CD4-positive, alpha-beta T cell treated with Interleukin-6 at 100 ng/mL for 8 hours (primary cell): ENCODE results near the gene IL1RN.
A peak's percentile ranks its signal among the peaks of the same experiment; 100 is the strongest.

Source experiments
- DNase-seq: peaks from one replicate; pipeline ENCODE4 v3.0.0-alpha.2; 2020; ENCODE audit warnings: mixed read lengths, low spot score

The IL1RN gene

DNA sequence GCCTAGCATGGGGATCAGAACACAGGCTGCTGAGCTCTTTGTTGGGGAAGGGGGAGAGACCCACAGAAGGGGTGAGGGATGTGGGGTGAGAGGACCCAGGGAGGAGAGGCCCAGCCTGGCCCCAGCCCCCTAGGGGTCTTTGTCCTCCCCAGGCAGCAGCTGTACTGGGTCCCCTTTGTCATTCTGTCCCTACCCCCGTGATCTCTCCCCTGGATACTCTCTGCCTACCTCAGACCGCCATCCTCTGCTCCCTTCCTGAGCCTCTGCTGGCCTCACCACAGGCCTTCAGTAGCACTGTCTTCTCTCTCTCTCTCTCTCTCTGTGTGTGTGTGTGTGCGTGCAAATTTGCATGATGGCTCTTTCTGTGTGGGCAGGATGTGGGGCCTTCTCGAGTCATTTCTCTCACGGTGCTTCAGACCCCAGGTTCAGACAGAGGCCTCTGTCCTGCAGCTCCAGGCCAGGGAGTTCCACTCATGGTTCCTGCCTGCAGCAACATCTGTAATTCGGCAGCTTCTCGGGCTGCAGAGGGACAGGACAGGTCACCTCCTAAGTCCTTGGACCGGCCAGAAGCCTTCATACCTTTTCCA is 47.7 kb downstream of the IL1RN start:
- DNase-seq = peak; percentile 84

DNA sequence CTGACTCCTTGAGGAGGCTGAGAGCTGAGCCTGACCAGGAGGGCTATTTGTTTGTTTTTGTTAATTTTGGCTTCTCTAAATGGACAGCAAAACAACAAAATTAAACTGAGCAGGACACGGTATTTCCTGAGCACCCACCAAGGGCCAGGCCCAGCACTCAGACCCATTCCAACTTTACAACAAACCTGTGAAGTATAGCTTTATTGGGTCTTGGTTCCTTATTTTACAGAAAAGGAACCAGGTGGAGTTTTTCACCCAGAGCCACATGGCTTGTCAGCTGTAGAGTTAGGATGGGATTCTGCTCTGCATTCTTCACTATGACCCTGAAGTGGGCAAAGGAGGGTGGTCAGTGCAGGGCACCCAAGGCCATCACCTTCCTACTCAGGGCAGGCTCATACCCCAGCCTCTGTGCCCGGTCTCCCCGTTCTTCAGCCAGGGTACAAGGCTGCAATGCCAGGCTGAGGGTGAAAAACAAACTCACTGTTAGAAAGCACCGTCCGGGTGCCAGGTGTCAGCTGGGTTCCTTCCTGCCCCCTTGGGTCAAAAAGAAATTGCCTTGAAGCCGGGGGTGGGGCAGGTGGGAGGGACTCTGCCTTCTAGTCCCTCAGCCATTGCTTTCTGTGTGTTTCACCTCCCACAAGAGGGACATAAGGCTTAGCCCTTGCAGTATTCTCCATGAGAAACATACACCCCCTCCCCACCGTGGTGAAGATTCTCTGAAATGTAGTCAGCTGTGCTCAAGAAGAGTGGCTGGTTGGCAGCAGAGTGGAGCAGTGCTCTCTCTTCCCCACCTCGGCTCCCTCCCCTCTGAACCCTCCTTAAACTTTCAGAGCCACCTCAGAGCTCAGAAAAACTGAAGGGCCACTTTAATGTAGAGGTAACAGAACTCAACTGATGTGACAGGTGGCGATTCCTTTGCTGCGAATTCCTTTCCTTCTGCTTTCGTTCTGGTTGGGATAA is 48.6 kb downstream of the IL1RN start:
- DNase-seq = peak; percentile 45

DNA sequence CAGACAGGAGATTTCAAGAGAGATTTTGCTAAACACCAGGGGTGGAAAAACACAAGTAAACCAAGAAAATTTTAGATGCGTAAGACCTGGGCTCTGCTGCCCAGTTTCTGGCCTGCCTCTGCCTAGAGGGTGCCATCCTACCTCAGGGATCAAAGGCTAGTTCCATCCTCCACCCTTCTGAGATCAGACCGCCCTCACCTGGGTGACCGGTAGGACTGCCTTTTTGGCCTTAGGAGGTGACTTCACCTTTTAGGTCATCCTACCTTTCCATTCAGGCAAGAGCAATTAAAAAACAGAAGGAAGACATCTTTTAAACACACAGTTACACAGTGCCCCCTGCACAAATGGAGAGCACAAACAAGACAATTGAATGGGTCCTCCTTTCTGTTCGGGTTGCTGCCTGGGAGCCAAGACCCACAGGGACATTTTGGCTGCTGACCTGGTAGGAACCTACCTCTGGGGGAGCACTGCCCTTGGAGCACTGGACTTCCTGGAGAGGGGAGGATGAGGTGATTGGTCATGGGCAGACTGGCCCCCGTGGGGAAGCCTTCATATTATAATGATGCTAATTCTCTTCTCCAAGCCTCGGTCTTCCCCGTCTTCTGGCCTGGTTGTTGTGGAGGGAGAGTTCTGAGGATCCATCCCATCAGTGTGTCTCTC is 49.4 kb downstream of the IL1RN start:
- no peak for DNase-seq

DNA sequence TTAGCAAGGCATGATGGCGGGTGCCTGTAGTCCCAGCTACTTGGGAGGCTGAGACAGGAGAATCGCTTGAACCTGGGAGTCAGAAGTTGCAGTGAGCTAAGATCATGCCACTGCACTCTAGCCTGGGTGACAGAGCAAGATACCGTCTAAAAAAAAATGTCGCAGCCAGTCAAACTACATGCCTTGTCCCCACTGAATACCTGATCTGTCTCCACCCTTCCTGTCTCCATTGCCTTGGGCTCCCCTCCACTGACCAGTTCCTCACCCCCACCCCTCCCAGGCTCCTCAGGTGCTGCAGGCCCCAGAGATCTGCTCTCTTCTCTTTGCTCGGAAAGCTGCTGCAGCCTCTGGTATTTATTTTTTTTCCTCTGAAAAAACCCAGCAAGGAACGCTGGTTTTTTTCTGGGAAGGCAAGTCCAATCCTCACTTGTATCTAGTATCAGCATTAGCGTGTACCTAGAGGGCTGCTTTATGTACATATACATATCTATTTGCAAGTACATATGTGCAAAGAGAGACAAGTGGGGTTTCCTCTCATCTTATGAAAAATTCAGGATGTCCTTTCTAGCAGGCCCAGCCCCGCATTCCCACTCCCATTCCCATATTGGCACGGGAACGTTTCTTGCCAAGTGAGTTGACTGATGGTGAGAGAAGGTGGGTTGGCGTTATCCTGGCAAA is 50.8 kb downstream of the IL1RN start:
- DNase-seq = no peak

DNA sequence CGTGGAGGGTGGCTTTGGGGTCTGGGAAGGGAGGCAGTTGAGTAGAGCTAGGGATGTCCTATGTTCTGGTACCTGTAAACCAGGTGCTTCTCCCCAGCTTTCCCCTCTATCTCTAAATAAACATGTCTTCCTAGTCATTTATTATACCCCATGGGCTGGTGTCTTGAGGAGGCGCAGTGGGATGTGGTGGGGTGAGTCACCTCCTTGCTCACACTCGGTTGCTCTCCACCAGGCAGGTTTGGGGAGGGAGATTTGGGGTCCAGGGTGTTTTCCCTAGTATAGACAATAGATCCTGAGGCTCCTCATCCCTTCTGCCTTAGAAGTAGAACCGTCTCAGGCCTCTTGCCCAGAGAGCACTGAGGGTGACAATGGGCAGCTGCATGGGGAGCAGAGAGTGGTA is 51.5 kb downstream of the IL1RN start:
- DNase-seq = peak; percentile 35

DNA sequence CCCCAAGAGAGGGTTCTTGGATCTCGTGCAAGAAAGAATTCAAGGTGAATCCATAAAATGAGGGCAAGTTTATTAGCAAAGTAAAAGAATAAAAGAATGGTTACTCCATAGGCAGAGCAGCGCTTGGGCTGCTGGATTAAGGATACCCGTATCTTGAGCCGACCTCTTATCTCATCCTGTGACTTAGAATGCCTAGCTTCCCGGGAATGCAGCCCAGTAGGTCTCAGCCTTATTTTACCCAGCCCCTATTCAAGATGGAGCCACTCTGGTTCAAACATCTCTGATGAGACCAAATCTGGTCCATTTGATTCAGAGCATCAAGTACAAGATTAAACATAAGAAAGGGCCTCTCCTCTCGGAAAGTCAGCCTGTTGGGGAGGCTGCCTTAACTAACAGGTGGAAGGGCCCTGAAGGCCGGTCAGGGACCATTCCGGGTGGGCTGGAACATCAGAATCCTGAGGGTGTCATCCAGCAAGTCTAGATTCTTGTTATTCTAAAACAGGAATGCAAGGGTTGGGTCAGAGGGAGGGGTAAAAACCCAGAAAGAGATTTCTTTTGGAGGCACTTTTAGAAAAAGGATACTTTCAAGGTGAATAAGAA is 52.1 kb downstream of the IL1RN start:
- no peak for DNase-seq

DNA sequence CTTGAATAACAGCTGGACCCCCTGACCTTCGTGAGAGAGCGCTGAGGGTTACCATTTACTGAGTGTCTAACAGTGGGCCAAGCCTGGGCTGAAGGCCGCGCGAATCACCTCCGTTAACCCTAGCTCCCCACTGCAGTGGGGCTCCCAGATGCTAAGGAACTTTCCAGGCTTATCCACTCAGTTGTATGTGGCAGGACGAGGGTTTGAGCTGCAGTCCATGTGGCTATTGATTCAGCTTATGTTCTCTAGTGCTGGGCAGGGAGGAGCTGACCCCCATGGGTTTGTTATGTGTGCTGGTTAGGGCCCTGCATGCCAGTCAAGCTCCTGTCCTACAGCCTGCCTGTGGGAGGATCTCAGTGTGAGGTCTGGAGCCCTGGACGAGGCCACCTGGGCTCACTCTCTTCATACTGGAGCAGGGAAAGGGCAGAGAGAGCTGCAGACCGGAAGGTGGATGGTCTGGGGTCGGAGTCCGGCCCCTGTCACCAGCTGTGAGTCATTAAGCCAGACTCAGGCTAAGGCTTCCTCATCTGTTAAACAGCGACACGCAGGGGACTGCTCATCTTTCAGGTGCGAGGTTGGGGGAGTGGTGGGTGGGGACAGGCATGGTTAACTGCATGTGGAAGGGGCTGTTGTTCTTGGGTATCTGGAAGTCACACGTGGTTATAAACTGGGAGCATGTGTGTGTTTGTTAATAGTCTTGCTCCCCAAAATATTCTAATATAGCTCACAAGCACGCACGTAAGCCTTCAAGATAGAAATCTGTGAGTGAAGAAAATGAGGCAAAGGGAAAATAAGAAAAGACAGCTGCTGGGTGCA is 52.9 kb downstream of the IL1RN start:
- DNase-seq = no peak

DNA sequence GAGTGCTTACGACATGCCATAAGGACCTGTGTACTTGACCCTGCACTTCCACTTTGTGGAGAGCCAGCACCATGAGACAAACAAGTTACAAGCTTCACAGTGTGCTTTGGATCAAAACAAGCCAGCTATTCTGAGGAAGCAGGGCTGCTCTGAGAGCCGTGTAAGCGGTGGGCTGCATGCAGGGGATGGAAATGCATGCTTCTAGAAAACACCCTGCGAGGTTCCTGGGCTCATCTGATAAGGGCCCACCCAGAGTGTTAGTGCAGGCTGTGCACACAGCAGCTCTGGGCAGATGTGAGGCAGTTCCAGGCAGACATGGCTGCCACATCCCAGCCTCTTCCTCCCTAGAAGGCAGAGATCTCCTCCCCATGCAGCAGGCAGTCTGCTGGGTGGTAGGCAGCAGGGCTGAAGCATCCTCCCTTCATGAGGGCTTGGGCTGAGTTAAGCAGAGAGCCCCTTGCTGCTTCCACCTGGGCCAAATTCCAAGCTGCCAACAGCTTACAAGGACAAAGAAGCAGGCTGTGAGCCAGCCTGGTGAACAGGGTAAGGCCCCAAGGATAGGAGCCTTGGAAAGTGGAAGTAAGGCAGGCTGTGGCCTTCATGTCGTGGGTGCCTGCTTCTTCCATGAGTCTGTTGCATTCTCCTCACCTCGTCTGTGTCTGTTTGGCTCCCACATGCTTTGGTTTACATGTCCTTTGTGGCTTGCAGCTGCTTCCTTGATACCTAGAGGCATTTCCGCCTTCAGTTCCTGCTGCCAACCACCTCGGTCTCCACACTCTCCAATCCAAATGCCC is 54.1 kb downstream of the IL1RN start:
- DNase-seq = peak; percentile 30

DNA sequence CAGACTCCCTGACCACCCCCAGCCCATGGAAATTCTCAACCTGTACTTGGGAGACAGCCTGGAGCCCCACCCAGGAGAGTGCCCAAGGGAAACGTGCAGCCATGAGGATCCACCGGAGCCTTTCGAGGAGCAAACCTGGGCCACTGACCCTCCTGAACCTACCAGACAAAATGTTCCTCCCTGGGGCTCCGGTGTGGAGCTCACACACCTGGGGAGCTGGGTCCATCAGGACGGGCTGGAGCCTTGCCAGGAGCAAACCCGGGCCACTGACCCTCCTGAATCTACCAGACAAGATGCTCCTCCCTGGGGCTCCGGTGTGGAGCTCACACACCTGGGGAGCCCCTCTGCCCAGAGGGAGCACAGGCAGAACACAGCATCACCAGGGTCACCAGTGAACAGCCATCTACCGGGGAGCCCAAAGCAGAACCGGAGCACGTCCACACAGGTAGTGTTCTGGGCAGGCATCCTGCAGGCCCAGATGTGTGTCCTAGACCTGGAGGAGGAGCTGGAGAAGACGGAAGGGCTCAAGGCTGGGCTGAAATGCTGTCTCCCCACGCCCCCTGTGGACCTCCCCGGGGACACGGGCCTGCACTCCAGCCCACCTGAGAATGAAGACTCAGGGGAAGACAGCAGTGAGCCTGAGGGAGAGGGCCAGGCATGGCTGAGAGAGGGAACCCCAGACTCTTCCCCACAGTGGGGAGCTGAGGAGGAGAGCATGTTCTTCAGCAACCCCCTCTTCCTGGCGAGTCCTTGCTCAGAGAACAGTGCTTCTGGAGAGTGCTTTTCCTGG is 55.3 kb downstream of the IL1RN start:
- no peak for DNase-seq

DNA sequence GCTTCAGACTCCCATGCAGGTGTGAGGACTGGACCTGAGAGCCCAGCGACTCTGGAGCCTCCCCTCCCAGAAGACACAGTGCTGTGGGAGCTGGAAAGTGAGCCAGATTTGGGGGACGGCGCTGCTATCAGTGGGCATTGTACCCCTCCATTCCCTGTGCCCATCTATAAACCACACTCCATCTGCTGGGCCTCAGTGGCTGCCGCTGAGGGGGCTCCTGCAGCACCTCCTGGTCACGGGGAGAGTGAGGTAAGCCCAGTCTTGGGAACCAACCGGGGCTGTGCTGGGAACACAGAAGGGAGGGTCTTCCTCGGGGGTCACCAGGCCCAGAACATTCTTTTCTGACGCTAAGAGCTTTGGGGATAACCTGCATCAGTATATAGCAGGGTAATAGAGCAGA is 55.9 kb downstream of the IL1RN start:
- DNase-seq = no peak
